K562 (cell line): ENCODE data around the gene IL10.

ENCODE experiments used
- ADNP ChIP-seq: fragments of 200-800 bp; sonication (Bioruptor generic); IDR thresholded peaks from 2 replicates; pipeline ENCODE4 v1.6.1; 2016; ENCODE audit warnings: missing genetic modification characterization, missing compliant biosample characterization
- ELF1 ChIP-seq: fragments of 200-800 bp; sonication (Bioruptor generic); IDR thresholded peaks from 2 replicates; pipeline ENCODE4 v1.6.1; 2016; ENCODE audit warnings: missing genetic modification characterization, missing compliant biosample characterization
- EP300 ChIP-seq: IDR thresholded peaks from 2 replicates; pipeline ENCODE4 v1.6.1; 2012; ENCODE audit warnings: low read length, improper control_type of control experiment
- EZH2 ChIP-seq: IDR thresholded peaks from 2 replicates; pipeline ENCODE4 v1.6.1; 2012; ENCODE audit warnings: low read depth, mild to moderate bottlenecking, inconsistent platforms, low read length, borderline replicate concordance
- HCFC1 ChIP-seq: IDR thresholded peaks from 2 replicates; pipeline ENCODE4 v1.6.1; 2012; ENCODE audit warnings: low read depth, low read length, improper control_type of control experiment
- MXI1 ChIP-seq: IDR thresholded peaks from 2 replicates; pipeline ENCODE4 v1.6.1; 2011; ENCODE audit warnings: low read depth, mild to moderate bottlenecking, improper control_type of control experiment, low read length
- PBX2 ChIP-seq, 2 experiments: IDR thresholded peaks in 1 of 2; conservative IDR thresholded peaks in 1 of 2; 2 replicates each; pipeline ENCODE4 v1.6.1; 2016; ENCODE audit warnings: low read depth in 2 of 2, mild to moderate bottlenecking in 1 of 2, missing compliant biosample characterization in 1 of 2, missing genetic modification characterization in 1 of 2, moderate library complexity in 1 of 2
- PCBP2 ChIP-seq: fragments of 200-400 bp; formaldehyde crosslinking; IDR thresholded peaks from 2 replicates; pipeline ENCODE4 v1.6.1; 2018; ENCODE audit warnings: low read length, low read depth, mild to moderate bottlenecking, moderate library complexity; ENCODE audit not compliant: poor library complexity, severe bottlenecking
- RBM25 ChIP-seq: fragments of 200-400 bp; formaldehyde crosslinking; IDR thresholded peaks from 2 replicates; pipeline ENCODE4 v1.6.1; 2018; ENCODE audit warnings: low read length, low read depth, moderate library complexity; ENCODE audit not compliant: severe bottlenecking
- TAL1 ChIP-seq: fragments of 450-650 bp; IDR thresholded peaks from 2 replicates; pipeline ENCODE4 v1.6.1; 2016; ENCODE audit warnings: mild to moderate bottlenecking
- ZZZ3 ChIP-seq: fragments of 450-650 bp; IDR thresholded peaks from 2 replicates; pipeline ENCODE4 v1.6.1; 2016; ENCODE audit warnings: antibody characterized with exemption, mild to moderate bottlenecking, moderate library complexity
- TF ChIP-seq, protein P1 (sequence below), 3 experiments: IDR thresholded peaks in 2 of 3; conservative IDR thresholded peaks in 1 of 3; 2 replicates each; pipeline ENCODE4 v1.5.1; 2011 to 2012; ENCODE audit warnings: low read length in 3 of 3, mild to moderate bottlenecking in 3 of 3, control low read depth in 2 of 3, improper control_type of control experiment in 1 of 3, inconsistent platforms in 1 of 3, low read depth in 1 of 3, mixed read lengths in 1 of 3, moderate library complexity in 1 of 3; ENCODE audit not compliant: insufficient read depth in 2 of 3

- TF ChIP-seq MXI1 (no peak), HCFC1 (no peak), ADNP (tag) (no peak), EP300 (no peak), ZZZ3 (no peak), RBM25 (no peak), PBX2 (CRISPR knock-in tag; IDR thresholded peaks at IDR 0.05; ENCODE audit: low read depth) (no peak), PBX2 (tag; conservative IDR thresholded peaks at IDR 0.05; ENCODE audit: low read depth) (no peak), ELF1 (tag) (no peak), PCBP2 (no peak), EZH2 (no peak), TAL1 (no peak)
- TF ChIP-seq, protein P1, sequence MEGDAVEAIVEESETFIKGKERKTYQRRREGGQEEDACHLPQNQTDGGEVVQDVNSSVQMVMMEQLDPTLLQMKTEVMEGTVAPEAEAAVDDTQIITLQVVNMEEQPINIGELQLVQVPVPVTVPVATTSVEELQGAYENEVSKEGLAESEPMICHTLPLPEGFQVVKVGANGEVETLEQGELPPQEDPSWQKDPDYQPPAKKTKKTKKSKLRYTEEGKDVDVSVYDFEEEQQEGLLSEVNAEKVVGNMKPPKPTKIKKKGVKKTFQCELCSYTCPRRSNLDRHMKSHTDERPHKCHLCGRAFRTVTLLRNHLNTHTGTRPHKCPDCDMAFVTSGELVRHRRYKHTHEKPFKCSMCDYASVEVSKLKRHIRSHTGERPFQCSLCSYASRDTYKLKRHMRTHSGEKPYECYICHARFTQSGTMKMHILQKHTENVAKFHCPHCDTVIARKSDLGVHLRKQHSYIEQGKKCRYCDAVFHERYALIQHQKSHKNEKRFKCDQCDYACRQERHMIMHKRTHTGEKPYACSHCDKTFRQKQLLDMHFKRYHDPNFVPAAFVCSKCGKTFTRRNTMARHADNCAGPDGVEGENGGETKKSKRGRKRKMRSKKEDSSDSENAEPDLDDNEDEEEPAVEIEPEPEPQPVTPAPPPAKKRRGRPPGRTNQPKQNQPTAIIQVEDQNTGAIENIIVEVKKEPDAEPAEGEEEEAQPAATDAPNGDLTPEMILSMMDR (IDR thresholded peaks at IDR 0.05 in 2 of 3, conservative IDR thresholded peaks at IDR 0.05 in 1 of 3; ENCODE audit: insufficient read depth in 2 of 3, low read depth in 1 of 3, low read length in 3 of 3), result no peak
These were observed 19.8 kb downstream of the IL10 start for GRCh38 chr1:206752481-206752880.
